ENCODE results near the gene SPSB1. TPM values are rescaled to one million over a fixed set of nuclear protein-coding genes. Genes with fewer than 3 reads are reported as not detected.

Gene SPSB1
- total RNA-seq, 1 experiment from 2014 or later = 2.9 TPM

GRCh38 chr1:9269078-9269501 is 23.6 kb upstream of the SPSB1 start:
- peaks cover 16 to 34% of the 10 kb centered on the region in 2 experiments for H3K4me1 Mint-ChIP-seq
- no peaks in the 10 kb centered on the region for H3K79me2 ChIP-seq (ENCODE audit: insufficient read depth, low read length)
- no peaks in the 10 kb centered on the region for H4K20me1 ChIP-seq (ENCODE audit: control insufficient read depth, insufficient read depth, insufficient read length)
- H3K27me3 ChIP-seq (ENCODE audit: insufficient read depth, low read length) = no peaks in the 10 kb centered on the region
- no peak overlapping the region for H2BK120ac ChIP-seq (ENCODE audit: low read depth, low read length, poor library complexity, severe bottlenecking)
- no CpG with 5 or more reads among the region's 17 CpGs for WGBS (ENCODE audit: extremely low coverage, insufficient read length, low lambda C conversion rate)
- H3K4me3 Mint-ChIP-seq = no peak overlapping the region
- no peak overlapping the region for H4K5ac ChIP-seq (ENCODE audit: insufficient read length, low read depth, low read length)
- H3K27me3 Mint-ChIP-seq (ENCODE audit: low read depth) = peaks cover 3% of the 10 kb centered on the region
- no peak for TF ChIP-seq CTCF (conservative IDR thresholded peaks at IDR 0.05)
- H3K27ac Mint-ChIP-seq = no peak overlapping the region
- H3K9me3 Mint-ChIP-seq = no peaks in the 10 kb centered on the region
- H2BK15ac ChIP-seq (ENCODE audit: low read depth, low read length) = no peak overlapping the region
- H2AK5ac ChIP-seq (ENCODE audit: insufficient read length, low read length) = no peak overlapping the region
- DNase-seq = no peak
- no peak overlapping the region for H2BK20ac ChIP-seq (ENCODE audit: low read depth, low read length, poor library complexity, severe bottlenecking)
- no peak overlapping the region for H3K23ac ChIP-seq (ENCODE audit: insufficient read length, low read depth, low read length)
- H3K4ac ChIP-seq (ENCODE audit: low read depth, low read length) = no peak overlapping the region
- H3K18ac ChIP-seq (ENCODE audit: insufficient read length, low read depth, low read length) = no peak overlapping the region
- H3K79me1 ChIP-seq (ENCODE audit: insufficient read depth, low read depth, low read length, poor library complexity, severe bottlenecking) = no peaks in the 10 kb centered on the region
- H4K8ac ChIP-seq (replicated peaks; ENCODE audit: insufficient read length, low read depth, low read length) = no peak overlapping the region
- H3K27ac ChIP-seq (ENCODE audit: insufficient read length, low read depth, low read length) = no peak overlapping the region
- no peak overlapping the region for H3K9ac ChIP-seq (ENCODE audit: extremely low read depth, insufficient read length, low read length)
- no peak overlapping the region for H2BK5ac ChIP-seq (ENCODE audit: insufficient read length, low read length)
- no peak overlapping the region for H3K14ac ChIP-seq (ENCODE audit: insufficient read depth, low read length)
- no peak overlapping the region for H3K56ac ChIP-seq (ENCODE audit: insufficient read length, low read depth, low read length)
- H2BK12ac ChIP-seq (ENCODE audit: insufficient read length, low read depth, low read length) = no peak overlapping the region
- no peak overlapping the region for H4K91ac ChIP-seq (ENCODE audit: insufficient read length, low read depth, low read length)
- H3K9me3 ChIP-seq (ENCODE audit: control insufficient read depth, low read depth, low read length) = no peaks in the 10 kb centered on the region
- H3K4me2 ChIP-seq (ENCODE audit: insufficient read depth, insufficient read length, low read length) = no peak overlapping the region
- H2AFZ ChIP-seq (ENCODE audit: low read length) = no peak overlapping the region
- H3T11ph ChIP-seq (ENCODE audit: low read length) = no peak overlapping the region
- peaks cover 0 to 8% (median 0%) of the 10 kb centered on the region in 3 experiments; a peak in 1 of 7 replicates for H3K36me3 Mint-ChIP-seq (ENCODE audit: insufficient read depth in 1 of 3, low read depth in 3 of 3)
- H3K23me2 ChIP-seq (ENCODE audit: insufficient read length, low read depth, low read length, poor library complexity, severe bottlenecking) = no peaks in the 10 kb centered on the region
- H3K4me1 ChIP-seq (ENCODE audit: insufficient read depth, low read length) = no peaks in the 10 kb centered on the region

Data from H9 (cell line).